Nephron (organoid): ENCODE data around the gene TAF3.

Experiments used
- H3K27ac Mint-ChIP-seq, 3 experiments: 2 replicates each; pipeline ENCODE4 v1.8.0; 2020; ENCODE audit warnings: mixed read lengths in 3 of 3, mild to moderate bottlenecking in 2 of 3, moderate library complexity in 1 of 3
- H3K27me3 Mint-ChIP-seq: 2 replicates; pipeline ENCODE4 v1.8.0; 2021; ENCODE audit warnings: low read depth, mild to moderate bottlenecking, moderate library complexity, mixed read lengths
- H3K36me3 Mint-ChIP-seq: 2 replicates; pipeline ENCODE4 v1.8.0; 2020; ENCODE audit warnings: low read depth, mixed read lengths
- H3K4me1 Mint-ChIP-seq: 2 replicates; pipeline ENCODE4 v1.8.0; 2020; ENCODE audit warnings: mixed read lengths
- H3K4me3 Mint-ChIP-seq, 3 experiments: 2 replicates each; pipeline ENCODE4 v1.8.0; 2020; ENCODE audit warnings: mild to moderate bottlenecking in 3 of 3, mixed read lengths in 3 of 3, moderate library complexity in 2 of 3
- H3K9me3 Mint-ChIP-seq: 2 replicates; pipeline ENCODE4 v1.8.0; 2020; ENCODE audit warnings: mixed read lengths
- TF ChIP-seq, protein P1 (sequence below), 3 experiments: fragments of 200-600 bp; sonication (generic); IDR thresholded peaks; one replicate each; pipeline ENCODE4 v1.5.0; 2021; ENCODE audit warnings: antibody characterized with exemption in 3 of 3; ENCODE audit not compliant: unreplicated experiment in 3 of 3

TAF3 gene

DNA sequence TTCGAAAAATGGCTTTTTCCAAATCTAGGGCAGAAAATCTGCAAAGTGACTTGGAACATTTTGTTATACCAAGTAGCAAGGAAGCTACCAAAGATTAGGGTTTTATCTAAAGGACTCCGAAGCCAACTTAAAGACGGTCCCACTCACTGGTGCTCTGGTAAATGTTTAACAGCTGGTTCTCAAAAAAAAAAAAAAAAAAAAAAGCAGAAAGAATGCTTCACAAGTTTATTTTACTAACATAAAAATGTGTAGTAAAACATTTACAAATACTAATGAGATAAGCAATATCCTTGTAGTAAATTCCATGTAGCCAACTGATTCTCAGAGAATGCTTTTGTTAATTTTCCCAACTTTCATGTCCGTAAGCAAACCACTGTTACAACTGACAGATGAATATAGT is 38.4 kb downstream of the TAF3 start:
- TF ChIP-seq, protein P1, sequence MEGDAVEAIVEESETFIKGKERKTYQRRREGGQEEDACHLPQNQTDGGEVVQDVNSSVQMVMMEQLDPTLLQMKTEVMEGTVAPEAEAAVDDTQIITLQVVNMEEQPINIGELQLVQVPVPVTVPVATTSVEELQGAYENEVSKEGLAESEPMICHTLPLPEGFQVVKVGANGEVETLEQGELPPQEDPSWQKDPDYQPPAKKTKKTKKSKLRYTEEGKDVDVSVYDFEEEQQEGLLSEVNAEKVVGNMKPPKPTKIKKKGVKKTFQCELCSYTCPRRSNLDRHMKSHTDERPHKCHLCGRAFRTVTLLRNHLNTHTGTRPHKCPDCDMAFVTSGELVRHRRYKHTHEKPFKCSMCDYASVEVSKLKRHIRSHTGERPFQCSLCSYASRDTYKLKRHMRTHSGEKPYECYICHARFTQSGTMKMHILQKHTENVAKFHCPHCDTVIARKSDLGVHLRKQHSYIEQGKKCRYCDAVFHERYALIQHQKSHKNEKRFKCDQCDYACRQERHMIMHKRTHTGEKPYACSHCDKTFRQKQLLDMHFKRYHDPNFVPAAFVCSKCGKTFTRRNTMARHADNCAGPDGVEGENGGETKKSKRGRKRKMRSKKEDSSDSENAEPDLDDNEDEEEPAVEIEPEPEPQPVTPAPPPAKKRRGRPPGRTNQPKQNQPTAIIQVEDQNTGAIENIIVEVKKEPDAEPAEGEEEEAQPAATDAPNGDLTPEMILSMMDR (IDR thresholded peaks at IDR 0.05; ENCODE audit: unreplicated experiment in 3 of 3), result no peak
- Mint-ChIP-seq H3K4me1 (peaks cover 37% of the 10 kb centered on the region), H3K4me3 (peak overlapping the region in 2 of 3 experiments; percentile 27 to 40), H3K9me3 (peaks cover 18% of the 10 kb centered on the region), H3K27me3 (no peaks in the 10 kb centered on the region), H3K36me3 (peaks cover 31% of the 10 kb centered on the region), H3K27ac (peak overlapping the region; percentile 88 to 97 (median 88))

DNA sequence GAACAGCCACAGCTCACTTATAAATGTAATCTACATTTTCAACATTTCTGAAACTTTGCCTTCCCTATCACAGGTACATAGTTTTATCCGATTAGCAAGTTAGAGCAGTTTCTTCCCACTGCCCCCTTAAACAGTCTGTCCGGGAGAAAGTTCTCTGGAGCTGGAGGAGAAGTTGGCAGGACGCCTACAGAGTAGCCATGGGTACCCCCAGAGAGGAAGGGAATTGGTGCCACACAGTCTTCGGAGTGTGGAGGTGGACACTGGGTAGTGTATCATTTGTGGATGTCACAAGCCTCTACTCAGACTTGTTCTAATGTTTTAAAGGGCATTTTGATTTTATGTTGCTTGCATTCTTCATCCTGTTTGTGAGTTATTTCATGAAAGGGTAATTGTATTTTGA is 39.0 kb downstream of the TAF3 start:
- TF ChIP-seq, protein P1 (IDR thresholded peaks at IDR 0.05; ENCODE audit: unreplicated experiment in 3 of 3), result no peak
- H3K36me3 Mint-ChIP-seq, result peaks cover 36% of the 10 kb centered on the region
- peaks cover 23% of the 10 kb centered on the region for H3K9me3 Mint-ChIP-seq
- H3K4me3 Mint-ChIP-seq, result peak overlapping the region; percentile 27 to 53 (median 40)
- peak overlapping the region; percentile 88 to 97 (median 88) for H3K27ac Mint-ChIP-seq
- H3K27me3 Mint-ChIP-seq, result no peaks in the 10 kb centered on the region
- peaks cover 37% of the 10 kb centered on the region for H3K4me1 Mint-ChIP-seq

DNA sequence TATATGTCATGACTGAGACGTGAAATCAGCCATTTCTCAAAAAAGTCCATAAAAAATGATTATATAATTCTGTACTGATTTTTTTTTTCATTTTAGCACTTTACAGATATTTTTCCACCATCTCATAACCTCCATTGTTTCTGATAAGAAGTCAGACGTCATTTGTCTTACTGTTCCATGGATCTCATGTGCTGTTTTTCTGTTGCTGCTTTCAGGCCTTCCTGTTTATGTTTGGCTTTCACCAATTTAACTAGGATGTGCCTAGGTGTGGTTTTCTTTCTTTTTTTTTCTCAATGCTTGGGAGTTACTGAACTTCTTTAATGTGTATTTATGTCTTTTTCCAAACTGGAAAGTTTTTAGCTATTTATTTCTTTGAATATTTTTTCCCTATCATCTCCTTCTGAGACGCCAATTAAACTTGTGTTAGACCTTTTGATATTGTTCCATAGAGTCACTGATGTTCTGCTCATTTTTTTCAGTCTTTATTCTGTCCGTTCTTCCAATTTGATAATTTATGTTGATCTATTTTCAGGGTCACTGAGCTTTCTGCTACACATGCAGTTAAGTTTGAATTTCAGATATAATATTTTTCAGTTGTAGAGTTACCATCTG is 43.3 kb downstream of the TAF3 start:
- Mint-ChIP-seq H3K27me3 (no peaks in the 10 kb centered on the region), H3K36me3 (peaks cover 60% of the 10 kb centered on the region), H3K27ac (no peak overlapping the region), H3K4me3 (no peak overlapping the region), H3K4me1 (peaks cover 19% of the 10 kb centered on the region), H3K9me3 (peaks cover 37% of the 10 kb centered on the region)
- TF ChIP-seq, protein P1 (IDR thresholded peaks at IDR 0.05; ENCODE audit: unreplicated experiment in 3 of 3), result no peak

DNA sequence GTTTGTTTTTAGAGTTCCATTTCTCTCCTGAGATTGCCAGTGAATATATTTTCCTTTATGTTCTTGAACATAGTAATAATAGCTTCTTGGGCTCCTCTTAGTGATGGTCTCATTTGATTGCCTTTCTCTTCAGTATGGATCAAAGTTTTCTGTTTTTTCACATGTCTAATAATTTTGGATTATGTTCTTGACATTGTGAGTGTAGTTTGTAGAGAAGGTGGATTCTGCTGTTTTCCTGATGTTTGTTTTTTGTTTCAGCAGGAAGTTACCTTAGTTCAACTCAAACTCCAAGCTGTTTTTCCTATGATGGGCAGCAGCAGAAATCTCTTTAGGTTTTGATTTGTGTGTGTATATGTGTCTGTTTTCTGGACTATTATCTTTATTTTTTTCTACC is 43.8 kb downstream of the TAF3 start:
- Mint-ChIP-seq H3K4me3 (no peak overlapping the region), H3K9me3 (peaks cover 37% of the 10 kb centered on the region), H3K27me3 (no peaks in the 10 kb centered on the region), H3K27ac (no peak overlapping the region), H3K4me1 (peaks cover 15% of the 10 kb centered on the region), H3K36me3 (peaks cover 60% of the 10 kb centered on the region)
- TF ChIP-seq, protein P1 (IDR thresholded peaks at IDR 0.05; ENCODE audit: unreplicated experiment in 3 of 3), result no peak

DNA sequence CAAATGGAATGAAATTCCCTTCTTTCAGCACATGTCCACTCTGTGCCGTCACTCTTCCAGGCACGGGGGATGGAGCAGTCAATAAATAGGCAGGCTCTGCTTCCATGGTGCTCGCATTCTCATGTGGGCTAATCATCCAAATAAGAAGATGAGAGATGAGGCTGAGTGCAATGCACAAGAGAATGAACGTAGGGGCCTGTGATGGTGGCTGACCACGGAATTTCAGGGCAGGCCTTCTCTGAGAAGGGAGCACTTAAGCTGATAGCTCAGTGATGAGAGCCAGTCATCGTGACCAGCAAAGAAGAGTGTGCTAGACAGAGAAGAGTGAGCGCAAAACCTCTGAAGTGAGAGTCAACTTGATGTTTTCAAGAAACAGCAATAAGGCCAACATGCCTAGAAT is 47.9 kb downstream of the TAF3 start:
- H3K27ac Mint-ChIP-seq, result no peak overlapping the region
- H3K9me3 Mint-ChIP-seq, result peaks cover 24% of the 10 kb centered on the region
- peaks cover 8% of the 10 kb centered on the region for H3K27me3 Mint-ChIP-seq
- TF ChIP-seq, protein P1 (IDR thresholded peaks at IDR 0.05; ENCODE audit: unreplicated experiment in 3 of 3), result no peak
- no peaks in the 10 kb centered on the region for H3K4me1 Mint-ChIP-seq
- H3K36me3 Mint-ChIP-seq, result peaks cover 37% of the 10 kb centered on the region
- H3K4me3 Mint-ChIP-seq, result no peak overlapping the region

DNA sequence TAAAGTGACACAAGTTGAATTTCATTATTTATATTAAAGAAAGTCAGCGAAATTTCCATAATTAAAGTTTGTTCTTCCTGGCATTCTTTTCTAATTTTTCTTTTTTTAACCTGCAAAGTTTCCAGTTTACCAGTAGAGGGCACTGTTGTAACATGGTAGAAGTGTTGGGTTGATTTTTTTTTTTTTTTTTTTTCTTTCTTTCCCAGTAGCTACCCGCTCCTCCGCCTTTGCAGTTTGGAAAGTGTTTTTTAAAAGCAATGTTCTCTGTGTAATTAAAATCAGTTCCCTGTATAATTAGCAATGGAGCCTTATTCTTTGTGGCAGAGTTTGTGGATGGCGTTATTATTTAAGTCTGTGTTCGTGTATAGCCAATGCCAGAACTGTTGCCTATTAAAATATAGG is 53.7 kb downstream of the TAF3 start:
- Mint-ChIP-seq H3K4me3 (peak overlapping the region; percentile 77 to 81 (median 80)), H3K9me3 (no peaks in the 10 kb centered on the region), H3K36me3 (no peaks in the 10 kb centered on the region), H3K27me3 (peaks cover 31% of the 10 kb centered on the region), H3K4me1 (no peaks in the 10 kb centered on the region), H3K27ac (no peak overlapping the region)
- TF ChIP-seq, protein P1 (IDR thresholded peaks at IDR 0.05; ENCODE audit: unreplicated experiment in 3 of 3), result peak; percentile 63 to 82 (median 74)
